Measurements from ENCODE around the gene C6orf132.

GRCh38 chr6:42162812-42163211 is 20.4 kb upstream of the C6orf132 start:
- TF ChIP-seq CTCF (conservative IDR thresholded peaks at IDR 0.05) (no peak), EZH2 (IDR thresholded peaks at IDR 0.05; ENCODE audit: low read depth) (no peak)

All from PC-9 (cell line).